ENCODE measurements around the gene RGS7.
"Not testable (repeated sequence)": the region's sequence is repeated elsewhere in the genome, so short reads cannot be mapped to it uniquely, and the experiment has no call there.

Gene RGS7

DNA sequence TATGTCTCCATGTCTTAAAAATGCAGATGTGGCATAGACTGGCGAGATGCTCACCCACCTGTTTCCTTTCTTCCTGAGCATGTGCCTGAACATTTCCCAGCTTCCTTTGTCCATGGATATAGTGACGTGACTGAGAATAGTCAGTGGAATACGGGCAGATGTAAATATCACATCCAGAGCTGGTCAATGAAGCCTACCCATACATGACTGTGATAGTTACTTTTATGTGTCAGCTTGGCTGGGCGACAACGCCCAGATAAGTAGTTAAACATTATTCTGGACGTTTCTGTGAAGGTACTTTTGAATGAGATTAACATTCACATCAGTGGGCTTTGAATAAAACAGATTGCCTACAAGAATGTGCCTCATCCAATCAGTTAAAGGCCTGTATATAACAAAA is 135.7 kb downstream of the RGS7 start:
- DNase-seq = no peak
- peaks cover 2% of the 10 kb centered on the region; the same call in 1 of the 2 replicates for H3K9me3 ChIP-seq

GRCh38 chr1:241220913-241221312 is 136.1 kb downstream of the RGS7 start:
- H3K9me3 ChIP-seq, DNase-seq, H3K27me3 ChIP-seq: not testable (repeated sequence)

More for the DNA sequence above, 135.7 kb downstream of the RGS7 start:
- TF ChIP-seq CTCF (IDR thresholded peaks at IDR 0.05; ENCODE audit: low read depth, low read length) = no peak
- Histone ChIP-seq H3K36me3 (no peaks in the 10 kb centered on the region), H3K4me3 (ENCODE audit: low read depth, low read length) (no peak overlapping the region), H3K27me3 (no peaks in the 10 kb centered on the region), H3K4me1 (no peaks in the 10 kb centered on the region)

GRCh38 chr1:241219449-241219848 is 137.6 kb downstream of the RGS7 start:
- H3K27me3 ChIP-seq = no peaks in the 10 kb centered on the region
- DNase-seq = no peak
- no peaks in the 10 kb centered on the region for H3K36me3 ChIP-seq
- peaks cover 2% of the 10 kb centered on the region; the same call in 1 of the 2 replicates for H3K9me3 ChIP-seq
- H3K4me1 ChIP-seq = no peaks in the 10 kb centered on the region
- no peak overlapping the region for H3K4me3 ChIP-seq (ENCODE audit: low read depth, low read length)
- TF ChIP-seq CTCF (IDR thresholded peaks at IDR 0.05; ENCODE audit: low read depth, low read length) = no peak

More at GRCh38 chr1:241220913-241221312, 136.1 kb downstream of the RGS7 start:
- not testable (repeated sequence) for H3K36me3 ChIP-seq; H3K4me1 ChIP-seq; H3K4me3 ChIP-seq (ENCODE audit: low read depth, low read length)

DNA sequence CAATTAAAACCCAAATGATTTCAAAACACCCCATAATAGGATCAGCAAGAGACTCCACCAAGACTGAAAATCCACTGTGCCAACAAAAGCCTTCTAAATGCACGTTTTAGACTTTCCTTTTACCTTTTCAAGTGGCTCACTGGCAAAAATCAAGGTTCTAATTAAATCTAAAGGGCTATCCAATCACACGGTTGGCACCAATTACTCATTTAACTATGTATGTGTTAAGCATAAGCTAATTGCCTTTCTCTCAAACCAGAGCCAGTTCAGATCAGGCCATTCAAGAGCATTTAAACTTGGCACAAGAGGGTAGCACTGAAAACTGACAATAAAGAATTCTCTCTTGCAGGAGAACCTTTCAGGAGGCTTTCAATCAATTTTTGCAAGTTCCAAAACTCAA is 139.5 kb downstream of the RGS7 start:
- no peak for DNase-seq
- no peaks in the 10 kb centered on the region; the same call in 1 of the 2 replicates for H3K9me3 ChIP-seq
- no peak for TF ChIP-seq CTCF (IDR thresholded peaks at IDR 0.05; ENCODE audit: low read depth, low read length)
- H3K27me3 ChIP-seq = no peaks in the 10 kb centered on the region
- no peaks in the 10 kb centered on the region for H3K4me1 ChIP-seq
- no peaks in the 10 kb centered on the region for H3K36me3 ChIP-seq
- H3K4me3 ChIP-seq (ENCODE audit: low read depth, low read length) = no peak overlapping the region

DNA sequence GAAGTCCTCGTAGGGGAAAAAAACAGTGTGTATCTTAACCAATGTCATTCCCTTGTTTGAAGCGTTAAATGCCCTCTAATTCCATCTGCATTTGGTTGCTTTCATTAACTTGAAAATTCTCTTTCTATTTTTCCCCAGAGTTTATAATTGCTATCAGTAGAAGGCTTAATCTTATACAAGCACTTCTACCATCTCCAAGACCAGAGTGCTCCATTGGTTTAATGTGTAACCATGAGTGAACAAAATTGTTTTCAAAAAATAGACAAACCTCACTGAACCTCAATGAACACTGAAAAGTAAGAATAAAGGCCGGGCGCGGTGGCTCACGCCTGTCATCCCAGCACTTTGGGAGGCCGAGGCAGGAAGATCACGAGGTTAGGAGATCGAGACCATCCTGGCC is 141.3 kb downstream of the RGS7 start:
- H3K4me1 ChIP-seq = no peaks in the 10 kb centered on the region
- H3K36me3 ChIP-seq = no peaks in the 10 kb centered on the region
- no peaks in the 10 kb centered on the region; the same call in 1 of the 2 replicates for H3K9me3 ChIP-seq
- no peak for TF ChIP-seq CTCF (IDR thresholded peaks at IDR 0.05; ENCODE audit: low read depth, low read length)
- no peaks in the 10 kb centered on the region for H3K27me3 ChIP-seq
- no peak overlapping the region for H3K4me3 ChIP-seq (ENCODE audit: low read depth, low read length)
- no peak for DNase-seq

- no peak for DNase-seq
- H3K9me3 ChIP-seq = no peaks in the 10 kb centered on the region; the same call in 1 of the 2 replicates
- H3K4me1 ChIP-seq = no peaks in the 10 kb centered on the region
- no peaks in the 10 kb centered on the region for H3K36me3 ChIP-seq
- no peaks in the 10 kb centered on the region for H3K27me3 ChIP-seq
- no peak overlapping the region for H3K4me3 ChIP-seq (ENCODE audit: low read depth, low read length)
- no peak for TF ChIP-seq CTCF (IDR thresholded peaks at IDR 0.05; ENCODE audit: low read depth, low read length)
Measured at GRCh38 chr1:241215203-241215602, 141.8 kb downstream of the RGS7 start.

- no peak for TF ChIP-seq CTCF (IDR thresholded peaks at IDR 0.05; ENCODE audit: low read depth, low read length)
- no peaks in the 10 kb centered on the region for H3K27me3 ChIP-seq
- H3K4me1 ChIP-seq = no peaks in the 10 kb centered on the region
- DNase-seq = no peak
- H3K9me3 ChIP-seq = no peaks in the 10 kb centered on the region
- no peaks in the 10 kb centered on the region for H3K36me3 ChIP-seq
- no peak overlapping the region for H3K4me3 ChIP-seq (ENCODE audit: low read depth, low read length)
Measured at GRCh38 chr1:241213139-241213538, 143.9 kb downstream of the RGS7 start.
